Activated naive CD8-positive, alpha-beta T cell treated with anti-CD3 and anti-CD28 coated beads, Interleukin-2, amount 10 ng/mL, durations not matched to agents 7 days and 5 days (primary cell): ENCODE measurements around the gene TAF5L. TPM values are rescaled to one million over a fixed set of nuclear protein-coding genes. Genes with fewer than 3 reads are reported as not detected.

Source experiments
- ATAC-seq: fragments of 150-1000 bp; cut with Tn5 transposase; one replicate; pipeline ENCODE4 v1.10.0; 2021; ENCODE audit warnings: low read depth, moderate library complexity
- POLR2A ChIA-PET: fragments of 350-600 bp; sonication (Branson Sonifier 250); formaldehyde crosslinking; loops from one replicate; lab custom pipeline; 2021; ENCODE audit warnings: antibody characterized with exemption; lab: Charles Lee
- DNase-seq: peaks from one replicate; pipeline ENCODE4 v3.0.0; 2021
- H3K27ac Mint-ChIP-seq: one replicate; pipeline ENCODE4 v1.8.0; 2022; ENCODE audit warnings: mild to moderate bottlenecking, mixed read lengths
- H3K27me3 Mint-ChIP-seq: one replicate; pipeline ENCODE4 v1.8.0; 2022; ENCODE audit warnings: mild to moderate bottlenecking, moderate library complexity, mixed read lengths
- H3K36me3 Mint-ChIP-seq: one replicate; pipeline ENCODE4 v1.8.0; 2021; ENCODE audit warnings: mild to moderate bottlenecking, mixed read lengths
- H3K4me1 Mint-ChIP-seq: one replicate; pipeline ENCODE4 v1.8.0; 2021; ENCODE audit warnings: mixed read lengths
- H3K4me3 Mint-ChIP-seq: one replicate; pipeline ENCODE4 v1.8.0; 2022; ENCODE audit warnings: mild to moderate bottlenecking, moderate library complexity, mixed read lengths
- H3K9me3 Mint-ChIP-seq: one replicate; pipeline ENCODE4 v1.8.0; 2021; ENCODE audit warnings: mixed read lengths
- total RNA-seq, 2 experiments: library from RNA; stranded (reverse); gene quantifications; one replicate each; pipeline ENCODE4 v1.2.3, GENCODE V29; 2021

The TAF5L gene
- total RNA-seq: 10 to 100 TPM; 23.4 to 24.6 TPM

DNA sequence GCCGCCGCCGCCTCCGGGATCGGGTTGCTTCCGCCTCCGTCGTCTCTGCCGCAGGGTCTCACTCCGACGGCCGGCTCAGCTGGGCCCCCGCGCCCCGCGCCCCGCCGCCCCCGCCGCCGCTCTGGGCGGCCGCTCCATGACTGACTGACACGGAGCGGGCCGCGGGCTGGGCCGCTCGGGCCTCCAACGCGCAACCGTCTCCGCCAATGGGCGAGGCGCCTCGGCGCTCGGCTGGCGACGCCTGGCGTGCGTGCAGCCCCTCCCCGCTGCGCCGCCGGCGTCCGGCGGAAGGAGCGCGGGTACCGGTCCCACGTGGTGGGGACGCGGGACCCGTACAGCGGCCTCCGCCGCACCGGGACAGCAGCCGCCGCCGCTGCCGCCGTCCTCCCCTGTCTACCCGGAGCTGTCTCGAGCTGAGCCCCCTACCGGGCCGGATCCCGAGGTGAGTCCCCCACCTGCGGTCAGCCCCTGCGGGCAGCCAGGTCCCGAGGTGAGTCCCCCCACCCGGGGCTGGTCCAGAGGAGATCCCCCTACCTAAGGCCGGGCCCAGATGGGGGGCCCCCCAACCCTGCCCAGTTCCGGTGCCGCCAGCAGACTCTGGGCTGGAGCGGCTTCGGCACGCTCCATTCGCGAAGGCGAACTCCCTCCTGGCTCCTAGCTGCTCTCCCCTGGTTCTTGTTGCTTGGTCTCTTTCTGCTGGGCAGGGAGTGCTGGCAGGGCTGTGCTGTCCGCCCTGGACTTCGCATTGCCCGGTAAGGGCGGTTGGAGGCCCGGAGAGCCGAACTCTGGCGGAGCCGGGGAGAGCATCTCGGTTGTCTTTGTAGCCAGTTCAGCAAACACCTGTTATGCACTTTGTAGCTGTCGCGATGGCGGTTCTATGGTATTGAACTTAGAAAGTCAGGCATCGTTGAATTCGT, at the start of gene TAF5L, which contains the start of gene URB2:
TSS of gene TAF5L (minus strand) at position 208 of the 917 bp plus-strand sequence. CDS start 11,640 bp downstream, outside the sequence.
TSS of gene URB2 (plus strand) at position 333 of the 917 bp plus-strand sequence. CDS start 1,387 bp downstream, outside the sequence.
- no peaks in the 10 kb centered on the region for H3K27me3 Mint-ChIP-seq
- DNase-seq (peak; percentile 91), ATAC-seq (peak; percentile 94)
- H3K9me3 Mint-ChIP-seq: no peaks in the 10 kb centered on the region
- peaks cover 40% of the 10 kb centered on the region for H3K4me1 Mint-ChIP-seq
- POLR2A ChIA-PET: interaction anchor here (0.6 to 4.4 kb wide), 7 partner anchors 9 to 1017 kb away, joined by 3 to 37 read pairs (median 4); partner anchors contain the start of genes ABCB10, GALNT2 and NUP133
- peak within 1 kb of the TSS; percentile 97 for H3K27ac Mint-ChIP-seq
- peak within 1 kb of the TSS; percentile 99 for H3K4me3 Mint-ChIP-seq
- H3K36me3 Mint-ChIP-seq: peaks cover 11% of the 10 kb centered on the region

DNA sequence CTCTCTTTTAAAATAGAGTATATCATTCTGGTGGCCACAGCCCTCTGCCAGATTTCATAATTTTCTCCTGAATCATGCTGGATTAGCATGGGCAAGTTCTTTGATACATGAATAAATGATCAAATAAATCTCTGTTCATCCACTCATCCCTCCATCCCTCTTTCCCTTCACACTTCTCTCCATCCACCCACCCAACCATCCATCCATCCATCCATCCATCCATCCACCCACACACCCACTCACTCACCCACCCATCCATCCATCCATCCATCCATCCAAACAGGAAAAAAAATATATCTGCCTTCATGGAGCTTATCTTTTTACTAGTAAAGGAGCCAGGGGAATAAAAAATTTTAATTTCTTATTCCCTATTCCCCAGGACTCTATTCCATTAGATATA, 49.5 kb upstream of the TAF5L start:
- Mint-ChIP-seq H3K4me3 (no peak overlapping the region), H3K4me1 (peaks cover 7% of the 10 kb centered on the region), H3K36me3 (no peaks in the 10 kb centered on the region), H3K9me3 (no peaks in the 10 kb centered on the region), H3K27ac (no peak overlapping the region), H3K27me3 (peaks cover 2% of the 10 kb centered on the region)
- POLR2A ChIA-PET: interaction anchor here (0.7 kb wide), 1 partner anchor 762 kb away, joined by 4 read pairs; no protein-coding TSS in a partner anchor
- ATAC-seq (no peak), DNase-seq (no peak)

DNA sequence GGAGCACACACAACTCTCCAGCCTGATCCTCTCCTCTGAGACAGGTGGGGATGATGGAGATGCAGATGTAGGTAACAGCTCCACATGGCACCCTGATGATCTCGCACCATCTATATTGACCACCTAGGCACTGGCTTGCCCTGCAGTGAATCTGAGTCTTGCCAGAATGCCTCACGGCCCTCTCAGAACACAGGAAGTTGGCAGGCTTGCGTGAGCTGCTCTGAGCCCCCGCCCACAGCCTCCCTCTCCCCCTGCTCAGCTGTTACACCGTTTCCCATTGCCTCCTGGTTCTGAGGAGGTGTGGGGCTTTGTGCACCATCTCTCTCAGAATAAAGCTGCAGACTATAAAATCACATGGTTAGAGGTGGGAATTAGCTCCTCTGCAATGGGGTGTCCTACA, 48.1 kb upstream of the TAF5L start:
- peaks cover 7% of the 10 kb centered on the region for H3K4me1 Mint-ChIP-seq
- no peak overlapping the region for H3K4me3 Mint-ChIP-seq
- no peak overlapping the region for H3K27ac Mint-ChIP-seq
- H3K27me3 Mint-ChIP-seq: no peaks in the 10 kb centered on the region
- no peaks in the 10 kb centered on the region for H3K9me3 Mint-ChIP-seq
- peaks cover 3% of the 10 kb centered on the region for H3K36me3 Mint-ChIP-seq
- POLR2A ChIA-PET: interaction anchor here (0.7 kb wide), 1 partner anchor 786 kb away, joined by 4 read pairs; no protein-coding TSS in a partner anchor
- ATAC-seq: peak; percentile 42
- DNase-seq: no peak

- DNase-seq (no peak), ATAC-seq (no peak)
- H3K9me3 Mint-ChIP-seq: no peaks in the 10 kb centered on the region
- POLR2A ChIA-PET: no interaction called here
- H3K36me3 Mint-ChIP-seq: peaks cover 11% of the 10 kb centered on the region
- H3K27ac Mint-ChIP-seq: no peak overlapping the region
- no peak overlapping the region for H3K4me3 Mint-ChIP-seq
- no peaks in the 10 kb centered on the region for H3K27me3 Mint-ChIP-seq
- peaks cover 7% of the 10 kb centered on the region for H3K4me1 Mint-ChIP-seq
These were observed 46.3 kb upstream of the TAF5L start for GRCh38 chr1:229672246-229672645.

GRCh38 chr1:229671310-229671709, 45.4 kb upstream of the TAF5L start:
- Mint-ChIP-seq H3K27ac (no peak overlapping the region), H3K4me1 (peaks cover 7% of the 10 kb centered on the region)
- ATAC-seq: no peak

GRCh38 chr1:229669333-229669732, 43.4 kb upstream of the TAF5L start:
- H3K27me3 Mint-ChIP-seq: no peaks in the 10 kb centered on the region
- DNase-seq (no peak), ATAC-seq (no peak)
- H3K27ac Mint-ChIP-seq: no peak overlapping the region
- no peaks in the 10 kb centered on the region for H3K9me3 Mint-ChIP-seq
- POLR2A ChIA-PET: no interaction called here
- H3K4me1 Mint-ChIP-seq: peaks cover 6% of the 10 kb centered on the region
- no peak overlapping the region for H3K4me3 Mint-ChIP-seq
- H3K36me3 Mint-ChIP-seq: peaks cover 11% of the 10 kb centered on the region

More at GRCh38 chr1:229671310-229671709, 45.4 kb upstream of the TAF5L start:
- DNase-seq: no peak
- no peaks in the 10 kb centered on the region for H3K27me3 Mint-ChIP-seq
- POLR2A ChIA-PET: interaction anchor here (0.7 kb wide), 1 partner anchor 45 kb away, joined by 3 read pairs; no protein-coding TSS in a partner anchor
- H3K9me3 Mint-ChIP-seq: no peaks in the 10 kb centered on the region
- H3K36me3 Mint-ChIP-seq: peaks cover 11% of the 10 kb centered on the region
- H3K4me3 Mint-ChIP-seq: no peak overlapping the region

DNA sequence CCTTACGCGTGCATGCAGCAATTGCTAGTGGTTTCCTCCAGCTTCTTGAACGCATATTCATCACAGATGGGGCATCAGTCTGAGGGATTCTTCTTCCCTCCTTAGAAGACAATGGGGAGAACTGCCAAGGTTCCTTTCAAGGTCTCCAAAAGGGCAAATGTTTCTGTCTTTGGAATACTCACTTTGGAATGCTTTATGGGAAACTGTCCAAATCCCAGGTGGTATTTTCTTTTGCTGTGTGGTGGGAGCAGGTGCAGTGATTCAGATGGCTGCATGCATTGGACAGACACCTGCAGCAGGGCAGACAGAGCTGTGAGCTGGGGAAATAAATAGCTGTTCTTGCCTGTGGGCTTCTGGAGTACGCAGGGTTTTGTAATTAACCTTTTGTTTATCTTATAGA, 40.7 kb upstream of the TAF5L start:
- DNase-seq (no peak), ATAC-seq (no peak)
- POLR2A ChIA-PET: no interaction called here
- Mint-ChIP-seq H3K4me1 (no peaks in the 10 kb centered on the region), H3K27me3 (no peaks in the 10 kb centered on the region), H3K27ac (no peak overlapping the region), H3K36me3 (peaks cover 11% of the 10 kb centered on the region), H3K9me3 (no peaks in the 10 kb centered on the region), H3K4me3 (no peak overlapping the region)

DNA sequence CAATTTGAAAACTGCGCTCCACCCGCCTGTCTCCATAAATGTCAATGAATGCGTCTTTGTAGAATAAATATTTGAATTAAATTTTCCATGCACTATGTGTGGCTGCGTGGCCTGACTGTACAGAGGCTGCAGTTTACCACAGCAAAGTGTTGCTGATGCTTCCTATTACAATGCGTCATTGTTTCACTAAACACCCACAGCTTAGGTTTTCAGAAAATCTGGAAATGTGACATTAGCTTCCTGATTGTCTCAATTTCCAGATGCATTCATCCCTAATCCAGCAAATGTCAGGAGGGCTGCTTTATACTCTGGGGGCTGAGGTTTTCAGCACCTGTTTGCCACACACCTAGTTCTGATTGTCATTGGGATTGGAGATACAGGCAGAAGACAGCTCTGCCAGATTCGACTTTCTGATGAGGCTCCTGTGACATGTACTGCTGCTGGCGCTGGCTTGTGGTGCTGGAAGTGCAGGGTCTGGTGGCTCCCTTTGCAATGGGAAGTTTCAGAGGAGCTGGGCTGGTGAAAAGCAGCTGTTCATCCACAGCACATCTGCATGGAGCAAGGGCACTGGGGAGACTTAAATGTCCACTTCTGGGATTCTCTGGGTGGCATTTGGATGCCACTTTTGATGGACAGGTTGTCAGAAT, 40.1 kb upstream of the TAF5L start:
- Mint-ChIP-seq H3K36me3 (peaks cover 15% of the 10 kb centered on the region), H3K27ac (no peak overlapping the region), H3K27me3 (no peaks in the 10 kb centered on the region), H3K4me3 (no peak overlapping the region), H3K4me1 (peaks cover 3% of the 10 kb centered on the region), H3K9me3 (no peaks in the 10 kb centered on the region)
- ATAC-seq (no peak), DNase-seq (no peak)
- POLR2A ChIA-PET: no interaction called here

DNA sequence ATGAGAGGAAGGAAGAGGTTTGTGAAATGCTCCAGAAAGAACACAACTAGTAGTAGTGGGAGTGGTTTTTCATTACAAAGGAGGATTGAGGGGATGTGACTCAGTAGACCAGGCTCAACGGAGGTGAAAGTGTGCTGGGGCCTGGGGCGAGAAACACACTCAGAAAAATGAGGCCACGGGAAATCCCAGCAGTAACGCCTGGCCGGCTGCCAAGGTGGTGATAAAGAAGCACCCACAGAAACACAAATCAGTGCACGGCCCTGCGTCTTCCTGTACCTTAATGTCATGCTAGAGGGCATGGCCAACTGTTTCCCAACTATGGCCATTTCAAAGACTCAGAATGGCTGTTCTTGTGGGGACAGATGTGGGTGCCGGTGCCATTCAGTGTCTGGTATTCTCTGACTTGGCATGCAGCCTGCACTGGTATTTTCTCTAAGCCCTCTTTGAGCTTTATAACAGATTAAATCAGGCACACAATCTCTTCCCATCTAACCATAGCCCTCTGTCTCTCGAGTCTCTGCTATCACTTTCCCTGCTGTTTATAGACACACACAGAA, 38.3 kb upstream of the TAF5L start:
- Mint-ChIP-seq H3K36me3 (peaks cover 12% of the 10 kb centered on the region), H3K4me3 (no peak overlapping the region), H3K4me1 (peaks cover 3% of the 10 kb centered on the region), H3K27ac (no peak overlapping the region), H3K9me3 (no peaks in the 10 kb centered on the region), H3K27me3 (no peaks in the 10 kb centered on the region)
- ATAC-seq (peak; percentile 52), DNase-seq (peak; percentile 54)
- POLR2A ChIA-PET: no interaction called here

- Mint-ChIP-seq H3K4me3 (no peak overlapping the region), H3K4me1 (peaks cover 8% of the 10 kb centered on the region), H3K27me3 (no peaks in the 10 kb centered on the region), H3K36me3 (peaks cover 5% of the 10 kb centered on the region), H3K9me3 (no peaks in the 10 kb centered on the region), H3K27ac (no peak overlapping the region)
- POLR2A ChIA-PET: no interaction called here
- DNase-seq (no peak), ATAC-seq (no peak)
These were observed 36.0 kb upstream of the TAF5L start for GRCh38 chr1:229661897-229662296.

- Mint-ChIP-seq H3K4me1 (peaks cover 8% of the 10 kb centered on the region), H3K9me3 (no peaks in the 10 kb centered on the region), H3K36me3 (peaks cover 5% of the 10 kb centered on the region), H3K27ac (no peak overlapping the region), H3K4me3 (no peak overlapping the region), H3K27me3 (no peaks in the 10 kb centered on the region)
- POLR2A ChIA-PET: no interaction called here
- peak; percentile 64 for ATAC-seq
- peak; percentile 77 for DNase-seq
These were observed 35.3 kb upstream of the TAF5L start for GRCh38 chr1:229661022-229661877.

DNA sequence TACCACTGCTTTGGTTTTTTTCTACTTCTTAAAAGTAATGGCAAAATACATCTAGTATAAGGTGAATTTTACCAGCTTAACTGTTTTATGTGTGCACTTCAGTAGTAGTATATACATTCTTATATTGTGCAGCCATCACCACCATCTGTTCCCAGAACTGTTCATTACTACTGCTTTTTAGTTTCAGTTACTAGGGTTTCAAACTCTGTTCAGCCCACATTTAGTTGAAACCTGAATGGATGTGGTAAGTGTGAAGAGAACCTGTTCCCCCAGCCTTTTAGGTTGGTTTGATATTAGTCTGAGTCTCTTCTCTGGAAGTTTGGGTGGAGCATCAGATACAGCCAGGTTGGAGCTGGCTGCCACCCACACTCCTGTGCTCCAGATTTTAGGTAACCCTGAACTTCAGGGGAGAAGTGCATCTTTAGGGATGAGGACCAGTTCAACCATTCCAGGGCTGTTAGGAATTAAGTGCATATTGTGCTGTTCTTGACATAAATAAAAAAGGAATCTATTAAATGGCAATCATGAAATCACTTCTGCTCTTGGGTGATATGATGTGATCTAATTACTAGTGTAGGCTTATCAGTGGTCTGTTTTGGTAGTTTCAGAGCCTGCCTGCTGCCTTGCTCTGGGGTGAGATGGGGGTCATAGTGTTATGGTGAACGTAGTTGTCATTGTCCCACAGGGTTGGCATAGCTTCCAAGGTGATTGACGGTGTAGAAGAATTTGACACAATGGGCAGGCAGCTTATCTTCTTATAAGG, 32.3 kb upstream of the TAF5L start:
- Mint-ChIP-seq H3K4me3 (no peak overlapping the region), H3K4me1 (peaks cover 8% of the 10 kb centered on the region), H3K36me3 (peaks cover 5% of the 10 kb centered on the region), H3K27ac (no peak overlapping the region), H3K27me3 (no peaks in the 10 kb centered on the region), H3K9me3 (no peaks in the 10 kb centered on the region)
- ATAC-seq: peak; percentile 39
- POLR2A ChIA-PET: no interaction called here
- no peak for DNase-seq
